Liver (tissue), 3 donors: ENCODE data around the gene HCK.
"Not testable (repeated sequence)": the region's sequence is repeated elsewhere in the genome, so short reads cannot be mapped to it uniquely, and the experiment has no call there.

Source experiments
- CTCF ChIP-seq: fragments of 150-350 bp; IDR thresholded peaks from 2 replicates; pipeline ENCODE4 v1.5.1; 2017; ENCODE audit warnings: improper control_type of control experiment, low read depth, low read length; ENCODE audit not compliant: missing input control
- EGR1 ChIP-seq, 2 donors: IDR thresholded peaks; 2 replicates each; pipeline ENCODE4 v1.6.1; 2016 to 2018; ENCODE audit warnings: antibody characterized with exemption in 2 of 2, low read depth in 2 of 2
- GABPA ChIP-seq, 2 donors: IDR thresholded peaks in 1 of 2; conservative IDR thresholded peaks in 1 of 2; 2 replicates each; pipeline ENCODE4 v1.6.1; 2016; ENCODE audit warnings: antibody characterized with exemption in 2 of 2, mild to moderate bottlenecking in 1 of 2, moderate library complexity in 1 of 2
- HNF4A ChIP-seq, 2 donors: conservative IDR thresholded peaks; 2 replicates each; pipeline ENCODE4 v1.6.1; 2016; ENCODE audit warnings: antibody characterized with exemption in 2 of 2, mild to moderate bottlenecking in 2 of 2
- MAX ChIP-seq: IDR thresholded peaks from 2 replicates; pipeline ENCODE4 v1.6.1; 2016; ENCODE audit warnings: antibody characterized with exemption
- RAD21 ChIP-seq, 2 donors: IDR thresholded peaks; 2 replicates each; pipeline ENCODE4 v1.6.1; 2016; ENCODE audit warnings: antibody characterized with exemption in 2 of 2, mild to moderate bottlenecking in 2 of 2
- REST ChIP-seq: IDR thresholded peaks from 2 replicates; pipeline ENCODE4 v1.6.1; 2016; ENCODE audit warnings: antibody characterized with exemption, mild to moderate bottlenecking
- SP1 ChIP-seq: IDR thresholded peaks from 2 replicates; pipeline ENCODE4 v1.6.1; 2018; ENCODE audit warnings: antibody characterized with exemption, mild to moderate bottlenecking
- YY1 ChIP-seq: IDR thresholded peaks from 2 replicates; pipeline ENCODE4 v1.6.1; 2016; ENCODE audit warnings: antibody characterized with exemption, mild to moderate bottlenecking
- donor health status: healthy.
- donor health status: healthy.

- not testable (repeated sequence) for TF ChIP-seq HNF4A (conservative IDR thresholded peaks at IDR 0.05); CTCF; YY1; REST; MAX; EGR1 (IDR thresholded peaks at IDR 0.05; ENCODE audit: low read depth in 2 of 2); SP1; GABPA (IDR thresholded peaks at IDR 0.05 in 1 of 2, conservative IDR thresholded peaks at IDR 0.05 in 1 of 2); RAD21 (IDR thresholded peaks at IDR 0.05)
These were observed 66.4 kb downstream of the HCK start for GRCh38 chr20:32118427-32118826.
